A549 treated with dexamethasone at 1 μM for 4 hours (cell line): ENCODE data around the gene NRCAM. TPM values are rescaled to one million over a fixed set of nuclear protein-coding genes. Genes with fewer than 3 reads are reported as not detected.

Source experiments
- total RNA-seq: library from RNA; stranded (reverse); fragments of 200-300 nt; extraction: Qiagen RNA extraction; gene quantifications from 5 replicates; pipeline ENCODE4 v1.2.3, GENCODE V29; 2022

The NRCAM gene
- 98.0 to 135 TPM (median 119 TPM) in 5 replicates for total RNA-seq

GRCh38 chr7:108455998-108456677, at the start of gene NRCAM:
Gene NRCAM, minus strand, starts transcription at chr7:108456436. Its CDS starts 216,372 bp downstream, at chr7:108240064.

GRCh38 chr7:108130261-108130660, 326.0 kb downstream of the NRCAM start, which contains the start of gene LAMB4:
Gene LAMB4, minus strand, starts transcription at chr7:108130361. Its CDS starts 7,197 bp downstream, at chr7:108123164.

Other genes starting within 250 kb of the NRCAM start
- gene PNPLA8, start 69.7 kb upstream of the NRCAM start, total RNA-seq, result 16.2 to 21.8 TPM (median 19.9 TPM) in 5 replicates
- 13.9 to 17.7 TPM (median 15.7 TPM) in 5 replicates for gene THAP5, start 113.3 kb upstream of the NRCAM start, total RNA-seq
- gene DNAJB9, start 113.4 kb upstream of the NRCAM start, total RNA-seq, result 8.7 to 10.8 TPM (median 10.0 TPM) in 5 replicates